Tibial artery (tissue), 4 donors: Measurements from ENCODE around the gene TMEM18.

Source experiments
- DNase-seq, 2 donors: peaks; one replicate each; pipeline ENCODE4 v3.0.0-alpha.2; 2019
- H3K27ac ChIP-seq, 2 donors: fragments of 200-600 bp; sonication (generic) in 1 of 2; 1 replicate in 1 of 2; 2 replicates in 1 of 2; pipeline ENCODE4 v1.5.1; 2018 to 2019; ENCODE audit warnings: mild to moderate bottlenecking in 1 of 2
- H3K27me3 ChIP-seq, 2 donors: fragments of 200-600 bp; sonication (generic) in 1 of 2; one replicate each; pipeline versions ENCODE4 v1.5.1 to v1.6.0; 2016 to 2019
- H3K36me3 ChIP-seq, 3 donors: fragments of 200-600 bp; sonication (generic) in 2 of 3; one replicate each; pipeline ENCODE4 v1.5.1; 2016 to 2019; ENCODE audit warnings: mild to moderate bottlenecking in 2 of 3
- H3K4me1 ChIP-seq, 4 donors: fragments of 200-600 bp; sonication (generic) in 2 of 4; 1 replicate in 3 of 4; 2 replicates in 1 of 4; pipeline ENCODE4 v1.5.1; 2016 to 2019
- H3K4me3 ChIP-seq, 2 donors: fragments of 200-600 bp; sonication (generic) in 1 of 2; 1 replicate in 1 of 2; 2 replicates in 1 of 2; pipeline ENCODE4 v1.5.1; 2018 to 2019; ENCODE audit warnings: mild to moderate bottlenecking in 2 of 2
- H3K9me3 ChIP-seq, 3 donors: fragments of 200-600 bp; sonication (generic) in 1 of 3; one replicate each; pipeline ENCODE4 v1.5.1; 2016 to 2019
- CTCF ChIP-seq, 2 experiments: fragments of 200-600 bp in 1 of 2; fragments of 450-650 bp in 1 of 2; IDR thresholded peaks; one replicate each; pipeline ENCODE4 v1.5.1; 2017 to 2019; ENCODE audit warnings: antibody characterized with exemption in 2 of 2, mild to moderate bottlenecking in 1 of 2, moderate library complexity in 1 of 2
- intact Hi-C: fragments of 100-400 bp; cut with DNase I; formaldehyde crosslinking; loops from one replicate; pipeline ENCODE4 v1.15.0; 2023; ENCODE audit warnings: low total_unique reads

TMEM18 gene

GRCh38 chr2:671787-672605, 5.2 kb downstream of the TMEM18 start:
- Histone ChIP-seq H3K4me1 (peaks cover 0 to 25% (median 9%) of the 10 kb centered on the region in 4 donors), H3K27me3 (no peaks in the 10 kb centered on the region), H3K4me3 (no peak overlapping the region), H3K27ac (no peak overlapping the region), H3K9me3 (no peaks in the 10 kb centered on the region), H3K36me3 (peaks cover 14 to 60% (median 57%) of the 10 kb centered on the region in 3 donors)
- DNase-seq, result no peak
- TF ChIP-seq CTCF (IDR thresholded peaks at IDR 0.05), result no peak
- intact Hi-C loops, result loop anchor here (10.0 kb wide), 1 partner anchor 1073 kb away; the partner anchor contains the start of gene PXDN

- intact Hi-C loops, result loop anchor here (10.0 kb wide), 1 partner anchor 1074 kb away; the partner anchor contains the start of gene PXDN
- Histone ChIP-seq H3K27ac (no peak overlapping the region), H3K4me3 (no peak overlapping the region), H3K36me3 (peaks cover 20 to 69% (median 64%) of the 10 kb centered on the region in 3 donors), H3K4me1 (peaks cover 0 to 22% (median 7%) of the 10 kb centered on the region in 4 donors), H3K9me3 (peaks cover 0 to 5% (median 5%) of the 10 kb centered on the region in 3 donors), H3K27me3 (no peaks in the 10 kb centered on the region)
- DNase-seq, result no peak
- no peak for TF ChIP-seq CTCF (IDR thresholded peaks at IDR 0.05)
Observed at GRCh38 chr2:671072-671471, 6.1 kb downstream of the TMEM18 start.

GRCh38 chr2:670637-671036, 6.6 kb downstream of the TMEM18 start:
- H3K4me1 ChIP-seq, result peaks cover 0 to 18% (median 5%) of the 10 kb centered on the region in 4 donors
- no peak for DNase-seq
- no peak overlapping the region for H3K27ac ChIP-seq
- H3K36me3 ChIP-seq, result peaks cover 24 to 73% (median 68%) of the 10 kb centered on the region in 3 donors
- H3K4me3 ChIP-seq, result no peak overlapping the region
- TF ChIP-seq CTCF (IDR thresholded peaks at IDR 0.05), result no peak
- intact Hi-C loops, result loop anchor here (10.0 kb wide), 1 partner anchor 1074 kb away; the partner anchor contains the start of gene PXDN
- H3K9me3 ChIP-seq, result peaks cover 0 to 9% (median 9%) of the 10 kb centered on the region in 3 donors
- no peaks in the 10 kb centered on the region for H3K27me3 ChIP-seq

- no peak for DNase-seq
Observed at GRCh38 chr2:669323-669722, 7.9 kb downstream of the TMEM18 start.

GRCh38 chr2:668000-668398, 9.2 kb downstream of the TMEM18 start:
- H3K36me3 ChIP-seq, result peaks cover 30 to 91% (median 74%) of the 10 kb centered on the region in 3 donors
- no peak for TF ChIP-seq CTCF (IDR thresholded peaks at IDR 0.05)

More at GRCh38 chr2:669323-669722, 7.9 kb downstream of the TMEM18 start:
- H3K27me3 ChIP-seq, result no peaks in the 10 kb centered on the region
- intact Hi-C loops, result no loop called here
- H3K36me3 ChIP-seq, result peaks cover 30 to 83% (median 72%) of the 10 kb centered on the region in 3 donors
- H3K27ac ChIP-seq, result no peak overlapping the region
- H3K4me1 ChIP-seq, result peaks cover 0 to 13% (median 4%) of the 10 kb centered on the region in 4 donors
- H3K4me3 ChIP-seq, result no peak overlapping the region
- H3K9me3 ChIP-seq, result peaks cover 0 to 18% (median 15%) of the 10 kb centered on the region in 3 donors
- TF ChIP-seq CTCF (IDR thresholded peaks at IDR 0.05), result no peak

More at GRCh38 chr2:668000-668398, 9.2 kb downstream of the TMEM18 start:
- DNase-seq, result no peak
- H3K9me3 ChIP-seq, result peaks cover 0 to 18% (median 15%) of the 10 kb centered on the region in 3 donors
- no peaks in the 10 kb centered on the region for H3K27me3 ChIP-seq
- peaks cover 0 to 2% (median 0%) of the 10 kb centered on the region in 4 donors for H3K4me1 ChIP-seq
- H3K4me3 ChIP-seq, result no peak overlapping the region
- no peak overlapping the region for H3K27ac ChIP-seq
- intact Hi-C loops, result no loop called here
